Peyer's patch (tissue), 4 donors: ENCODE results near the gene ANTXR1.

ENCODE experiments used
- CTCF ChIP-seq, 6 experiments: fragments of 450-650 bp in 4 of 6; fragments of 200-600 bp in 2 of 6; sonication (generic) in 1 of 6; IDR thresholded peaks; one replicate each; pipeline ENCODE4 v1.5.1; 2017 to 2019; ENCODE audit warnings: antibody characterized with exemption in 6 of 6, mild to moderate bottlenecking in 3 of 6, moderate library complexity in 1 of 6
- POLR2A ChIP-seq, 2 donors: fragments of 450-650 bp; IDR thresholded peaks; one replicate each; pipeline ENCODE4 v1.5.1; 2017; ENCODE audit warnings: antibody characterized with exemption in 2 of 2, mild to moderate bottlenecking in 2 of 2, moderate library complexity in 2 of 2

- TF ChIP-seq CTCF (IDR thresholded peaks at IDR 0.05) (no peak), POLR2A (IDR thresholded peaks at IDR 0.05) (no peak)
Measured at GRCh38 chr2:69212238-69213028, 199.5 kb downstream of the ANTXR1 start.
